PC-9 (cell line): Measurements from ENCODE around the gene CYBA.

Experiments
- CTCF ChIP-seq: fragments of 200-600 bp; sonication (generic); conservative IDR thresholded peaks from 2 replicates; pipeline ENCODE4 v1.6.1; 2017; ENCODE audit warnings: mixed run types, antibody characterized with exemption, mild to moderate bottlenecking, moderate library complexity
- EZH2 ChIP-seq: fragments of 200-600 bp; sonication (generic); IDR thresholded peaks from 2 replicates; pipeline ENCODE4 v1.8.0; 2017; ENCODE audit warnings: antibody characterized with exemption, low read depth

GRCh38 chr16:88651989-88652761 lies 1.3 kb upstream of the CYBA start:
- TF ChIP-seq CTCF (no peak), EZH2 (no peak)
